Thoracic aorta (tissue), 2 donors: Measurements from ENCODE around the gene NSD1. TPM values are rescaled to one million over a fixed set of nuclear protein-coding genes. Genes with fewer than 3 reads are reported as not detected.

Source experiments
- ATAC-seq: fragments of 150-250 bp; one replicate; pipeline ENCODE4 v1.8.0; 2017; ENCODE audit warnings: low read depth; ENCODE audit not compliant: insufficient number of reproducible peaks, low FRiP score
- DNase-seq: peaks from one replicate; pipeline ENCODE4 v3.0.0-alpha.2; 2020; ENCODE audit warnings: low spot score
- H3K27ac ChIP-seq, 2 donors: fragments of 200-600 bp; sonication (generic); 1 replicate in 1 of 2; 2 replicates in 1 of 2; pipeline ENCODE4 v1.5.1; 2016; ENCODE audit warnings: mild to moderate bottlenecking in 2 of 2, moderate library complexity in 2 of 2
- H3K27me3 ChIP-seq: fragments of 200-600 bp; sonication (generic); replicated peaks from 2 replicates; pipeline ENCODE4 v1.6.0; 2016; ENCODE audit warnings: mild to moderate bottlenecking; ENCODE audit not compliant: insufficient read depth
- H3K36me3 ChIP-seq: fragments of 200-600 bp; sonication (generic); one replicate; pipeline ENCODE4 v1.5.1; 2016
- H3K4me1 ChIP-seq, 2 donors: fragments of 200-600 bp; sonication (generic); 1 replicate in 1 of 2; 2 replicates in 1 of 2; pipeline versions ENCODE4 v1.5.1 to v1.6.0; 2016; ENCODE audit warnings: low read depth in 2 of 2, mild to moderate bottlenecking in 1 of 2; ENCODE audit not compliant: control insufficient read depth in 1 of 2
- H3K4me3 ChIP-seq: fragments of 200-600 bp; sonication (generic); 2 replicates; pipeline ENCODE4 v1.5.1; 2016; ENCODE audit warnings: mild to moderate bottlenecking
- H3K9me3 ChIP-seq: fragments of 200-600 bp; sonication (generic); 2 replicates; pipeline ENCODE4 v1.5.1; 2016
- CTCF ChIP-seq: fragments of 200-600 bp; sonication (generic); IDR thresholded peaks from one replicate; pipeline ENCODE4 v1.5.1; 2019; ENCODE audit warnings: antibody characterized with exemption
- total RNA-seq, 2 donors: library from RNA; depleted of rRNA; stranded (reverse); fragments of >200 nt; gene quantifications; one replicate each; pipeline versions ENCODE4 v1.1.0 to v1.2.3, GENCODE V29; 2016

Gene NSD1
- total RNA-seq, 2 donors from 2014 or later, result 26.1 to 70.5 TPM

DNA sequence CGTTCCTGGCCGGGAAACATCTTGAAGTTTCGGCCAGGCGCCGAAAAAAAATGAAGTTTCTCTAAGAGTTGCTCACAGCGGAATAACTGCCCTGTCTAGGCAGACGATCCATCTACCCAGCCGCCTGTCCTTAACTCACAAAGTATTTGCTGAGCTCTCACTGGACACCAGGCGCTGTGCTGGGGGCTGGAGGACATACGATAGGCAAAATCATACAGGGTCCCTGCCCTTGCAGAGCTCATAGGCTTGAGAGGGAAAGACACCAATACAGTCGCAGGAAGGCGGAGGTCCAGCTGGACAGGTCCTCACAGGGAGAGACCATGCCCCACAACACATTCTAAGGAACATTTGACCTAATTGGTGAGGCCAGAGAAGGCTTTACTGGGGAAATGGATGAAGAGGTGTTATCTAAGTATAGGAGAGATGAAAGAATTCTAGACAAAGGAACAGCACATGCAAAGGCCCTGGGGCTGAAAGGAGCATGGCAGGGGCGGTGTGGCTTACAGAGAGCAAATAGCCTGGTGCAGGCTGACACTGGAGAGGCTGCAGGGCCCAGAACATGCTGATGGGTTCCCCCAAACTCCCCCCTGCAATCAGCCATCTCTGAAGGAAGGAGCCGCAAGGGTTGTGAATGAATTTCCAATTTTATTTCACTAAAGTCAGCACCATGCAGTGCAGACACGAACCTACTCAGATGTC is 180.1 kb downstream of the NSD1 start:
- no peaks in the 10 kb centered on the region for H3K36me3 ChIP-seq
- no peak for DNase-seq
- no peaks in the 10 kb centered on the region for H3K9me3 ChIP-seq
- ATAC-seq, result no peak
- H3K4me1 ChIP-seq, result peaks cover 5 to 23% of the 10 kb centered on the region in 2 donors
- no peak overlapping the region for H3K4me3 ChIP-seq
- no peaks in the 10 kb centered on the region for H3K27me3 ChIP-seq
- H3K27ac ChIP-seq, result no peak overlapping the region
- TF ChIP-seq CTCF, result no peak

DNA sequence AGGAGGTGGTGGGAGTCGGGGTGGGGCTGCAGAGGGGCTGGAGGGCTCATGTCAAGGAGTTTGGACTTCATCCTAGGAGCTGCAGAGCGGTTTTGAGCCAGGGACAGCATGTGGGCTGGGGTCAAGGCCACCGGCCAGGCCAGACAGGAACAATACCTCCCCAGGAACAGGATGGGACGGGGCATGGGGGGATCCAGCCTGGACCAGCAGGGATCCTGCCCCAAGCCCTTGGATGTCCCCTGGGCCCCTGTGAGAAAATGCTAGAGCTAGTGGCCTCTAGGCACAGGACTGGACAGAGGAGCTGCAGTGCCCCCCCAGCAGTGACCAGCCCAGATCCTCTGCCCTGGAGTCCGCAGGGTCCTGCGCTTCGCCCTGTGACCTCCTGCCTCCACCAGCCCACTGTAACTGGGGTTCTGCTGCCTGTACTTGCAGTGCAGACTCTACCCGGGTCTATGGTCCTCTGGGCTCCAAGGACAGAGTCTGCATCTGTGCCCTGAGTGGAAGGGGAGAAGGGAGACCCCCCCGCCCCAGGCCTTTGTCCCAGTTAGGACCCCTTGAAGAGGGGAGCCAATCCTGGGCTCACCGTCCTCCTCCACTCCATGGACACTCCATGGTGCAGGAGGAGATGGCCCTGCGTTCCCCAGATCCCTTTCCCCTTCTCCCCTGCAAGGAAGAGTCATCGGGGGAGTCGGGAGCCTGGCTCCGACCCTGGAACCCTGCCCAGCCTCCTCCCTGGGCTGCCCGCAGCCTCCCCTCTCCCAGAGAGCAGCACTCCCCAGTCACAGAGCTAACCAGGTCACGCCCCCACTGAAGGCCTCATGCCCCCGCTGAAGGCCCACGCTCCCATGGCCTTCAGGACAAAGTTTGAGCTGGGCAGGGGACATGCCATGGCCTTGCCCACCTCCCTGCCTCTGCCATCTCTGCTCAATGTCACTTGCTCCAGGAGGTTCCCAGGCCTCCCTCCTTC is 181.1 kb downstream of the NSD1 start:
- ATAC-seq (no peak), DNase-seq (no peak)
- Histone ChIP-seq H3K4me3 (no peak overlapping the region), H3K36me3 (no peaks in the 10 kb centered on the region), H3K27me3 (no peaks in the 10 kb centered on the region), H3K4me1 (peaks cover 5 to 23% of the 10 kb centered on the region in 2 donors), H3K9me3 (no peaks in the 10 kb centered on the region), H3K27ac (no peak overlapping the region)
- no peak for TF ChIP-seq CTCF

DNA sequence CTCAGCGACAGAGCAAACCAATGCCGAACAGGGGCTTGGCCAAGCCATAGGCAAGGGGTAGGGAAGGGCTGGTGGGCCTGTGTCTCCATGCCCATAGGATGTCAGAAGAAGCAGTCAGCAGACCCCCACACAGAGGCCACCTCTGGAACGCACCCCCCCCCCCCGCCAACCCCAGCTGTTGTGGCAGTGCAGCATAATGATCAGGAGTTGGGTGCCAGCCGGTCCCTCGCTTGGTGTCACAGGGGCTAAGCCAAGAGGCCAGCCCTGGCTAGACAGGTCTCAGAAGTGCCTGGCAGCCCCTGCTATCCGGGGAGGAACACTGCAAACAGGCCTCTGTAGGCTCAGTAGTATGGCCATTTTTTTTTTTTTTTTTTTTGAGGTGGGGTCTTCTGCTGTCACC is 181.8 kb downstream of the NSD1 start:
- Histone ChIP-seq H3K27ac (no peak overlapping the region), H3K4me3 (no peak overlapping the region), H3K36me3 (no peaks in the 10 kb centered on the region), H3K27me3 (no peaks in the 10 kb centered on the region), H3K4me1 (peaks cover 5 to 23% of the 10 kb centered on the region in 2 donors), H3K9me3 (no peaks in the 10 kb centered on the region)
- DNase-seq, result no peak
- TF ChIP-seq CTCF, result no peak
- ATAC-seq, result no peak

DNA sequence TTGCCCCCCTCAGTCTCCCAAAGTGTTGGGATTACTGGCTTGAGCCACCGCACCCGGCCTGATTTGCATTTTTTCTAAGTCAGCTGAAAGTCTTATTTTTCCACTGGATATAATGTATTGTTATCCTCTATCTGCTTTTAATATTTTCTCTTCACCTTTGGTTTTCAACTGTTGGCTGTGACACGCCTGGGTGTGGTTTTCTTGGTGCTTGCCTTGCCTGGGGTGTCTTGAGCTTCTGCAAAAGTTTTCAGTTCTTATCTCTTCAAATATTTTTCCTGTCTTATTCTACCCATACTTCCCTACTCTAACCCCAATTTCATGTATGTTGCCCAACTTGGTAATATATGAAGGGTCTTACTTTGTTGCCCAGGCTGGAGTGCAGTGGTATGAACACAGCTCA is 182.4 kb downstream of the NSD1 start:
- H3K36me3 ChIP-seq, result peaks cover 2% of the 10 kb centered on the region
- no peak for DNase-seq
- no peak overlapping the region for H3K27ac ChIP-seq
- no peak for ATAC-seq
- H3K4me1 ChIP-seq, result peaks cover 5 to 19% of the 10 kb centered on the region in 2 donors
- no peak for TF ChIP-seq CTCF
- no peak overlapping the region for H3K4me3 ChIP-seq
- no peaks in the 10 kb centered on the region for H3K27me3 ChIP-seq
- no peaks in the 10 kb centered on the region for H3K9me3 ChIP-seq

GRCh38 chr5:177317959-177318377 is 184.4 kb downstream of the NSD1 start:
- DNase-seq (no peak), ATAC-seq (no peak)
- no peaks in the 10 kb centered on the region for H3K9me3 ChIP-seq
- H3K36me3 ChIP-seq, result peaks cover 2% of the 10 kb centered on the region
- TF ChIP-seq CTCF, result peak; percentile 82
- H3K4me3 ChIP-seq, result no peak overlapping the region
- H3K27me3 ChIP-seq, result no peaks in the 10 kb centered on the region
- H3K27ac ChIP-seq, result no peak overlapping the region
- H3K4me1 ChIP-seq, result peaks cover 0 to under 1% of the 10 kb centered on the region in 2 donors
